GM19468 (cell line): Measurements from ENCODE around the gene MPPED1.

ENCODE experiments used
- ATAC-seq: cut with Tn5 transposase; IDR thresholded peaks from one replicate; pipeline ENCODE4 v1.9.1; 2021; ENCODE audit warnings: mild to moderate bottlenecking, moderate library complexity, moderate number of reproducible peaks; ENCODE audit not compliant: unreplicated experiment; ENCODE audit errors: extremely low read depth

MPPED1 gene

DNA sequence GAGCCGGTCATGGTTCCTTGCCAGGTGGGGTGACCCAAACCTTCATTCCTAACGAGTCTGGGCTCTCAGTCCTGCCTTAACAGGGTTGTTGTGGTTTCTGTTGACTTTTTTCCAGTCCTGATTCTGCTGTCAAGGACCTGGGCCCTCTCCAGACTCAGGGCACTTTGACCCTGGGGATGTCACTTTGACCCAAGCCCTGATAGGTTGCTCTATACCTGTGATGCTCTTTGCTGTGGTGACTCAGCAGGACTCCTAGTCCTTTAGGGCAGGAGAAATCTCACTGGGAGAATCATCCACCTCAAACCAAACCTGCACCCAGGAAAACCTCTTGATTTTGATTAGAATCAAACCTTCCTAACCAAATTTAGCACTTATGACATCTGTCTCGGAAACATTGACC, 20.5 kb upstream of the MPPED1 start:
- no peak for ATAC-seq

DNA sequence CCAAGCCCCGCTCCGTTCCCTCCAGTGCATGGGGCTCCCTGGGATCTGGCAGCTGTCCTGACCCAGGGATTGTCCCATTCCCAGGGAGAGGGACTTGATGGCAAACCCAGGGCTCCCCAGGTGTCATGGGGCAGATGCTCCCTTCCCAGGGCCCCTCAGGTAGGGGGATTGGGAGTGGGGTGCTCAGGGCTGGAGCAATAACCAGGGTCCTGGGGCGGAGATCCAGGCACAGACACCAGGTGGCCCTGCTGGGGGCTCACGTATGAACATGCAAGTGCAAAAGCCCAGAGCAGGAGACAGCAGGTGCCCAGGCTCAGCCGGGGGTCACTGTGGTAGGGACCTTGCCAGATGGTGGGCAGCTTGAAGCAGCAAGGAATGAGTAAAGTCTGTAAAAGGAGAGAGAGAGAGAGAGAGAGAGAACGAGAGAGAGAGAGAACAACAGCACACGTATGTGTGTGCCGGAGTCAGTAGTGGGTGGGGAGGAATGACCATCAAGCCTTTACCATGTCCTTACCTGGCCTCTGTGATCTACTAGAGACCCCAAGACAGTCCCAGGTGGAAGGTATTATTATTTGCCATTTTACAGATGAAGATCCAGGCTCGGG, 19.3 kb upstream of the MPPED1 start:
- ATAC-seq: no peak

- ATAC-seq: no peak
Observed at GRCh38 chr22:43393132-43393843, 18.5 kb upstream of the MPPED1 start.

DNA sequence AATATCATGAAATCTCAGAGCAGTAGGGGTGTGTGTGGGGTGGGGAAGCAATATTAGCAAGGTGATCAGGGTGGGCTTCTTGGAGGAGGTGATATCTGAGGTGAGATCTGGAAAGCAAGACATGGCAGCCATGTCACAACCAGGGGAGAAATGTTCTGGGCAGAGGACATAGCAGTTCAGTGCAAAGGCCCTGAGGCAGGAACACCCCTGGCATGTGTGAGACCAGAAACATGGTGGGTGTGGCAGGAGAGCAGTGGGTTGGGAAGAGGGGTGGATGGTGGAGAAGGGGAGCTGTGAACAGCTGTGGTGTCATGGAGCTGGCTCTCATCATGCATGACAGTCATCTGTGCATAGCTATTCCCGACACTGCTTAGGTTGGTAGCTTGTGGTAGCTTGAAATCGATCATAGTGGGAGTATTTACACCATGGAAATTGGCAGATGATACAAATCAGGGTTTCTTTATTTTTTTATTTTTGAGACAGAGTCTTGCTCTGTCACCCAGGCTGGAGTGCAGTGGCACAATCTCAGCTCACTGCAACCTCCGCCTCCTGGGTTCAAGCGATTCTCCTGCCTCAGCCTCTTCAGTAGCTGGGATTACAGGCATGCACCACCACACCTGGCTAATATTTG, 17.9 kb upstream of the MPPED1 start:
- no peak for ATAC-seq

GRCh38 chr22:43395086-43395695, 16.6 kb upstream of the MPPED1 start:
- no peak for ATAC-seq

DNA sequence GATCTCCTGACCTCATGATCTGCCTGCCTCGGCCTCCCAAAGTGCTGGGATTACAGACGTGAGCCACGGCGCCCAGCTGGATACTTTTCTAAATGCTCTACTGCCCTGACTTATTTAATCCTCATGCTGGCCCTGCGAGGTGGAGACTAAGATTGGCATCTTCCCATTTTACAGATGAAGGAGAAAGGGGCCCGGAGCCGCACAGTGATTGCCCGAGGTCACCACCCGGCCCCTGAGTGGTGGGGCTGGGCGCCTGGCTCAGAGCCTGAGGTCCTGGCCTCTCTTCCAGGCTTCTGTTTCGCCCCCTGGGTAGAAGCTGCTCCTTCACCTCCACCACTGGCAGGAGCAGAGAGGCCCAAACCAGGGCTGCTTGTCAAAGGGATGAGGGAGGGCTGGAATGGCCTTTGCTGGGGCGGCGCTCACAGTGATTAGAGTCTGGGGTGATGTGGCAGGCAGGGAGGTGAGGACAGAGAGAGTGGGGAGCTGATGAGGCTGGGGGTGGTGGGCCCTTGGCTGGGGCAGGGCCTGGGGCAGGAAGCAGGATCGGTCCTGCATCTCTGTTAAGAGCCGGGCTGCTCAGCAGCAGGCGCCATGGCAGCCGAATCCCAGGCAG, 15.4 kb upstream of the MPPED1 start:
- no peak for ATAC-seq

- no peak for ATAC-seq
Observed at GRCh38 chr22:43396934-43397457, 14.8 kb upstream of the MPPED1 start.

DNA sequence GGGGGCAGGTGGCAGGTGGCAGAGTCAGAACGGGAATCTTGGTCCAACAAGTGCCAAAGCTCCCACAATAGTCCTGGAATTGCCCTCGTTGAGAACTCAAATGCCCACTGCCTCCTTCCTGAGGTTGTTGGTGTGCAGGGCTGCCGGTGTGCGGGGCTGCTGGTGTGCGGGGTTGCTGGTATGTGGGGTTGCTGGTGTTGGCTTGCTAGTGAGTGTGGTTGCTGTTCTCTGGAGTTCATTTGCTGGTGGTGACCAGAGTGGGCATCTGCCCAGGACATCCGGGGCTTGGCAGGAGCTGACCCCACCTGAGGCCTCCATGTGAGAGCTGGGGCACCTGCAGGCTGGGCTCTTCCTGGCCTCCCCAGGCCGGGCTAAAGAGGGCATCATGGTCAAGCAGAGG, 14.0 kb upstream of the MPPED1 start:
- ATAC-seq: no peak

- ATAC-seq: no peak
Observed at GRCh38 chr22:43398246-43398645, 13.6 kb upstream of the MPPED1 start.

GRCh38 chr22:43398910-43399309, 12.9 kb upstream of the MPPED1 start:
- no peak for ATAC-seq

DNA sequence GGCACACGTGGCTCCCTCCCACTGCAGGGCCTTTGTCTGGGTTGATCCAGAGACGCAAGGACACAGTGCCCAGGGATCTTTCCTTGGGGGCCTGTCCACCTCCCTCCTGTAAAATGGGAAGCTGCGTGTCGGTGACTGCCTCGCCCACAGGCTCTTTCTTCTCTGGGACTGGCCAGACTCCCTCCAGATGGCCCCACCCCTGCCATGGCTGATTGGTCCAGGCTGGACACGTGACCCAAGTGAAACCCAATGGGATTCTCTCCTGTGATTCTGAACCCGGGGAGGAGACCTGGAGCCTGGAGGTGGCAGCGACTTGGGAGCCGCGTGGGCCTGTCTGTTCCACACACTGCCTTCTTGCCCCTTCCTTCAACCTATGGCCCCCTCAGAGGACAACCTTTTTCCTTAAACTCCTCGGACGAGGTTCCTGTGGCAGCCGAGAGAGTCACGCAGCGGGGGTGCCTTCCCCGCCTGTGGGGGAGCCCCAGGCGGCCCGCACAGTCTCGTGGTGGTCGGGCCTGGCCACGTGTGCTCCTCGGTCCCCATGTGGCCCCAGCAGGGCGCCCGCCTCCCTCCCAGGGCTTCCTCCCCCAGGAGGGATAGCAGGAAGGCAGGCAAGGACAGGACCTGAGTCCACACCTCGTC, 12.4 kb upstream of the MPPED1 start:
- no peak for ATAC-seq

DNA sequence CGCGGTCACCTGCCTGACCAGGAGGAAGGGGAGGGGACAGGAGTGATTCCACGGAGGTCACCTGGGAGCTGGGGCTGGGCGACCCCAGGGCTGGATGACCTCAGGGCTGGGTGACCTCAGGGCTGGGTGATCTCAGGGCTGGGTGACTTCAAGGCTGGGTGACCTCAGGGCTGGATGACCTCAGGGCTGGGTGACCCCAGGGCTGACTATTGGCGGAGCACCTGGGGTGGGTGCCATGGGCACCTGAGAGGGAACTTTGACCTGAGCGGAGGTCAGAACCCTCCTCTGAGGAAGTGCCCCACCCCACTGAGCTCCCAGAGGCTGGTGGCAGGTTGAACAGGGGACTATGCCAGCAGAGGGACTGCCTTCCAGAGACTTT, 11.8 kb upstream of the MPPED1 start:
- ATAC-seq: no peak

- no peak for ATAC-seq
Observed at GRCh38 chr22:43400449-43400848, 11.4 kb upstream of the MPPED1 start.

DNA sequence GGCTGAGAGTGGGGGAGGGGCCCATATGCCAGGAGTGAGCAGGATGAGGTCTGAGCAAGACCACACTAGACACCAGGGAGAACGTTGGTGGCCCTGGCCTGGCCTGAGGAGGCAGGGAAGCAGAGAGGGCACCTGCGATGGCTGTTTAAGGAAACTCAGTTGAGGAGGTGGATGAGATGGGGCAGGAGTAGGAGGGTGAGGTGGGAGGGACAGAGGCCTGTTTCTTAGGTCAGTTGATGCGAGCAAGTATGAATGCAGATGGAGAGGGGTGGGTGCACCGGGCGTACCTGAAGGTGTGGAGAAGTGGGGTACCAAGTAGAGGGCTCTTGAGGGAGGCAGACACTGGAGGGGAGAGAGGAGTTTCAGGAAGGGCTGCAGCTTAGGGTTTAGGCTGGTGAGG, 10.6 kb upstream of the MPPED1 start:
- no peak for ATAC-seq

DNA sequence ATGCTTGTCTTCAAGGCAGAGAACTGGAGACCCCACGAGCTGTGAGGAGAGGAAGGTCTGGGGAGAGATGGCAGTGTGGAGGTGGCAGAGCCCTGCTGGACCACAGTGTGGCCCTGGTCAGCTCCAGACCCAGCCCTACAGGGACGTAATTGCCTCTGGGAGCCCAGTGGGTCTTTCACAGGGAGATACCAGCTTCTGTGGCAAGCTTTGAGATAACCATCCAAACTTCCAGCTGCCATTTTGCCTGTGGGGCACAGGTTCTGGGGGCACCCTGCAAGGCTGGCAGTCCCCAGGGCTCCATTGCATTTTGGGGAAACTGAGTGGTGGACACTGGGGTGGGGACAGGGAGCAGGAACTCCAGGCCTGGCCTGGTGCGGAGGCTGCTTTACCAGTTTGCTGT, 10.2 kb upstream of the MPPED1 start:
- no peak for ATAC-seq

GRCh38 chr22:43402128-43402527, 9.7 kb upstream of the MPPED1 start:
- no peak for ATAC-seq

- ATAC-seq: no peak
Observed at GRCh38 chr22:43404673-43405385, 7.0 kb upstream of the MPPED1 start.

DNA sequence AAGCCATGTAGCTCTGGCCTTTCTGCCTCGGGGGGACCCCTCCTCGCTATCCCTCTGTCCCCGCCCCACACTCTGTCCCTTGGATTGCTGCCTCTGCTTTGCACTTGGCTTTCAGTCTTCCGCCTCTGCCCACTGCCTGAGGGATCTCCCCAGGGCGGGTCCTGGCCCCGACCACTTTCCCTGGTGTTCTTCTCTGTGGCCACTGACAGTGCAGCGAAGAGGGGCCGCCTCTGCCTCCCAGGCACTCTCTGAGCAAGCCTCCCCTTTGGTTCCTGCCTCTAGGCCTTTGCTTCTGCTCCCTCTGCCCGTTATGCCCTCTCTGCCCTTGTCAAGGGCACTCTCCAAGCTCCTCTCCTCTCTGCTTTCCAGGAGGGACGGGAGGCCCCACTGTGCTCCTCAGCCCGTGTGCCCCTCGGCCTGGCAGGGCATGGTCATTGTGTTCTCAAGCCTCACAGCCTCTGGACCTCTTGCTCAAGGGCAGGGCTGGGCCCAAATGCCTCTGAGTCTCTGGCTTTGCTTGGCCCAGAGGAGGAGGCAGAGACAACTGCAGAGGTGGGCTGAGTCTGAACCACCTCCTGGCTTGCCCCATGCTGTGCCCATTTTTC, 5.5 kb upstream of the MPPED1 start:
- no peak for ATAC-seq

DNA sequence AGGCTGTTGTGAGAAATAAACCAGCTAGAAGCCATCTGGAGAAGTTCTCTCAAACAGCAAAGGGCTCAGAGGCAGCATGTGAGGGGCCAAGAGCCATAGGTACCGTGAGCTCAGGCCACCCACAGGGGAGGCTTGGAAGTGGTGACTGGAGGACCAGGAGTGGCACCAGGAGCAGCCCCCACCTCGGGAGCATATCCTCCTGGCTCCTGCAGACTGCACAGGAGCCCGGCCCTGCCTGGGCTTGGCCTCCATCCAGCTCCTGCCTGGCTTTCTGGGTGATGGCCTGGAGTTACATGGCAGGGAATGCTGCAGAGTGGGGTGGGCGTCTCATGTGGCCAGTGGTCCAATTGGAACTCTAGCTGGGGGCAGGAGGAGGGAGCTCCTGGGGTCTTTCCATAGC, 4.2 kb upstream of the MPPED1 start:
- ATAC-seq: no peak
